K562 (cell line): ENCODE data around the gene UVRAG. TPM values are rescaled to one million over a fixed set of nuclear protein-coding genes. Genes with fewer than 3 reads are reported as not detected.

Experiments
- ARHGAP35 ChIP-seq: fragments of 450-650 bp; IDR thresholded peaks from 2 replicates; pipeline ENCODE4 v1.6.1; 2018; ENCODE audit not compliant: partially characterized antibody
- PCBP2 ChIP-seq: fragments of 200-400 bp; formaldehyde crosslinking; IDR thresholded peaks from 2 replicates; pipeline ENCODE4 v1.6.1; 2018; ENCODE audit warnings: low read length, low read depth, mild to moderate bottlenecking, moderate library complexity; ENCODE audit not compliant: poor library complexity, severe bottlenecking
- POLR2H ChIP-seq: IDR thresholded peaks from 2 replicates; pipeline ENCODE4 v1.6.1; 2016; ENCODE audit warnings: missing genetic modification characterization, low read depth, mild to moderate bottlenecking, control low read depth, missing compliant biosample characterization, moderate library complexity
- RREB1 ChIP-seq: fragments of 250-450 bp; sonication (Bioruptor Pico); IDR thresholded peaks from 2 replicates; pipeline ENCODE4 v1.4.0; 2020
- XRCC4 ChIP-seq: IDR thresholded peaks from one replicate; pipeline ENCODE4 v1.6.1; 2011; ENCODE audit not compliant: insufficient read depth, insufficient read length; ENCODE audit errors: extremely low read depth
- ZBTB9 ChIP-seq: fragments of 450-650 bp; formaldehyde crosslinking; IDR thresholded peaks from 2 replicates; pipeline ENCODE4 v1.4.0; 2020; ENCODE audit warnings: mild to moderate bottlenecking, moderate library complexity
- ZNF586 ChIP-seq: fragments of 450-650 bp; formaldehyde crosslinking; conservative IDR thresholded peaks from 2 replicates; pipeline ENCODE4 v1.4.0; 2020; ENCODE audit warnings: mild to moderate bottlenecking, moderate library complexity
- polyA plus RNA-seq, 8 experiments: library from polyadenylated mRNA; depleted of rRNA in 4 of 8; stranded (reverse) in 5 of 8; unstranded in 3 of 8; fragments of >200 nt; fragmentation: Nextera tagmentation in 2 of 8; fragmentation: Illumina TruSeq in 1 of 8; extraction: Ambion mirVana in 2 of 8; extraction: Trizol in 1 of 8; gene quantifications; 2 replicates each; pipeline versions ENCODE4 v1.2.1 to v1.2.3, GENCODE V29; 2011 to 2014; ENCODE audit warnings: inconsistent platforms in 1 of 8, missing spikeins in 1 of 8
- total RNA-seq, 7 experiments: library from RNA; depleted of rRNA in 6 of 7; stranded (reverse); fragments of >200 nt in 6 of 7; fragmentation: Illumina TruSeq in 2 of 7; extraction: Trizol in 2 of 7; gene quantifications; 2 replicates each; pipeline versions ENCODE4 v1.2.1 to v1.2.3, GENCODE V29; 2011 to 2021; ENCODE audit warnings: low replicate concordance in 1 of 7

UVRAG gene
- total and polyA plus RNA-seq, 9 of the 15 experiments (the other 6 are each of a cell fraction or from before 2014, with no cell fraction given) = 3.1 to 17.8 (median 12.4) TPM

- TF ChIP-seq ZBTB9 (CRISPR knock-in tag) = no peak
- no peak for TF ChIP-seq XRCC4
- no peak for TF ChIP-seq ARHGAP35
- TF ChIP-seq PCBP2 = no peak
- TF ChIP-seq RREB1 (CRISPR knock-in tag) = no peak
- no peak for TF ChIP-seq POLR2H (tag)
- TF ChIP-seq ZNF586 (CRISPR knock-in tag) = no peak
These were observed 350.1 kb downstream of the UVRAG start (continued) for GRCh38 chr11:76164861-76165751.
